ENCODE results near the gene SBNO2. TPM values are rescaled to one million over a fixed set of nuclear protein-coding genes. Genes with fewer than 3 reads are reported as not detected.
"Not testable (repeated sequence)": the region's sequence is repeated elsewhere in the genome, so short reads cannot be mapped to it uniquely, and the experiment has no call there.

The SBNO2 gene
- total RNA-seq, 2 donors from 2014 or later, result 63.5 to 71.0 TPM

DNA sequence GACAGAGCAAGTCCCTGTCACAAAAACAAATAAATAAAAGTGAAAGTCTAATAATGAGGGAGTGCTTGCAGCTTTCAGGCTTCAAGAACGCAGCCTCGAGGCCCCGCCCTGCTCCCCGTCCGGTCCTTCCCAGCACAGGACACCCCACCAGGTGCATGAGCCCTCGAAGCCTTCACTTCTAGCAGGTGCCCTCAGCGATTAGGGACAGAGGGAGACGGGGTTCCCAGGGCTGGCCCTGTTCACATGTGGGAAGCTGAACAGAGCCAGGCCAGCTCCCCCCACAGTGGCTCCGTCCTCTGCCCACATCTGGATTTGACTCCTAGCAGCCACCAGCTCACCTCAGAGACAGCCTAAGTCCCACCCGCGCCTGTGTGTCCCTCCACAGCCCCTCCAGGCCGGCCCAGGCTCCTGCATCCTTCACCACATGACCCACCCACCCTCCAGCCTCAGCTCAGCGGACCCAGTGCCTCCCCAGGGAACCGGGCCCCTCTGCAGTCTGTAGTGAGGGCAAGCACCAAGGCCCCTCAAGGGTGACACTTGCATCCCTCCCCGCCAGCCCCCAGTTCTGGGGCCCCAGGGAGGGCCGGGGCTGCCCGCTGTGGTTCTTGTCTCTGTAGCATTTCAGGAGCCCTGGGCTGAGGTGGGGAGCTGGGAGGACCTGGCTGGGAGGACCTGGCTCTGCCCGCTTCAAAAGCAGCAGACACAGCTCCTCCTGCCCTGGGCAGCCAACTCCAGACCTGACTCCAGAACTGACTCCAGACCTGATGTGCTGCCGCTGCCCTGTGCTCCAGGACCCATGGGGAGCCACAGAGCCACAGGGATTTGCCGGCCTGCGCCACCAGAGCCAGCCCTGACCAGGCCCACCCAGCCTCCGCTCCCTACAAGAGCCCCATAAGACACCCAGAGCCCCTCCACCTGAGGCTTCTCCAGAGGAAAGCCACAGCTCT, 43.0 kb downstream of the SBNO2 start:
- intact Hi-C loops (cut with DNase I), result loop anchor here in 1 of 2 donors (5.0 kb wide), 1 partner anchor 41 kb away; the partner anchor contains the start of gene SBNO2
- no peak for DNase-seq (ENCODE audit: low spot score)

DNA sequence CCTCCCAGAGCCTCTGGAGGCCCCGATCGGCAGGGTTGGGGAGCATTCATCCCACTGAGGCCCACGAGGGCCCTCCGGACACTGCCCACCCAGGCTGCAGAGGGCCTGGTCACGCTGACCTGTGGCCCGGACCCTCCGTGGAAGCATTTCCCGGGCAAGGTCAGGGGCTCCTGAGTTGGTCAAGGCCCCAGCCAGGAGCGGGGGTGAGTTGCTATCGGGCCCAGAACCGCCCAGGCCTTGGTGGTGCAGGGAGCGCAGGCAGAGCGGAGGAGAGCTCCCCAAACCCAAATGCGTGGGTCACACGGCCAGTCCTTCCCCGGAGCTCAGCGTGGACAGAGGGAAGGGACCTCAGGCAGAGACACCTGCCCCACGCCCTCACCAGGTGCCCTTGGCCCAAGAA, 44.5 kb downstream of the SBNO2 start:
- intact Hi-C loops (cut with DNase I), result no loop called here
- no peak for DNase-seq (ENCODE audit: low spot score)

DNA sequence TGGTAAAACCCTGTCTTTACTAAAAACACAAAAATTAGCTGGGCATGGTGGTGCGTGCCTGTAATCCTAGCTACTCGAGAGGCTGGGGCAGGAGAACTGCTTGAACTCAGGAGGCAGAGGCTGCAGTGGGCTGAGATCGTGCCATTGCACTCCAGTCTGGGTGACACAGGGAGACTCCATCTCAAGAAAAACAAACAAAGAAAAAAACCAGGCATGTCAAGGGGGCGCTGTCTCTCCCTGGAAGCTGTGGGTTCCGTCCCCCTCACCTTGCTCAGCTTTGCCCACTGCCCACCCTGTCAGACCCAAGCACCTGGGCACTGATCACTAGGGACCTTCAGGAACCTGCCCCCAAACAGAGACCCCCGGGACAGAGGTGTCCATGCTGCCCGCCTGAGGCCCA, 45.0 kb downstream of the SBNO2 start:
- DNase-seq (ENCODE audit: low spot score); intact Hi-C loops (cut with DNase I): not testable (repeated sequence)

DNA sequence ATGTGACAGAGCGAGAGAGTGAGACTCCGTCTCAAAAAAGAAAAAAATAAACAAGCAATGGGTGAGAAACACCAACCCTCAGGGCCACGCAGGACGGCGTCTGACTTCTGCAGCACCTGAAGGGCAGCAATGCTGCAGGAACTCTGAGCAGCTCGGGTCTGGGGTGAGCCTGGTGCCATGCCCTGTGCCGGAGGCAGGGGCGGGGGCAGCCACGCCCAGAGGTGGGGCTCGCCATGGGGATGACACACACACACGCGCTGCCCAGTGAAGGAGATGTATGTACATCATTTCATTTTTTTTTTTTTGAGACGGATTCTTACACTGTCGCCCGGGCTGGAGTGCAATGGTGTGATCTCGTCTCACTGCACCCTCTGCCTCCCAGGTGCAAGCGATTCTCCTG, 46.0 kb downstream of the SBNO2 start:
- intact Hi-C loops (cut with DNase I), result no loop called here
- no peak for DNase-seq (ENCODE audit: low spot score)

DNA sequence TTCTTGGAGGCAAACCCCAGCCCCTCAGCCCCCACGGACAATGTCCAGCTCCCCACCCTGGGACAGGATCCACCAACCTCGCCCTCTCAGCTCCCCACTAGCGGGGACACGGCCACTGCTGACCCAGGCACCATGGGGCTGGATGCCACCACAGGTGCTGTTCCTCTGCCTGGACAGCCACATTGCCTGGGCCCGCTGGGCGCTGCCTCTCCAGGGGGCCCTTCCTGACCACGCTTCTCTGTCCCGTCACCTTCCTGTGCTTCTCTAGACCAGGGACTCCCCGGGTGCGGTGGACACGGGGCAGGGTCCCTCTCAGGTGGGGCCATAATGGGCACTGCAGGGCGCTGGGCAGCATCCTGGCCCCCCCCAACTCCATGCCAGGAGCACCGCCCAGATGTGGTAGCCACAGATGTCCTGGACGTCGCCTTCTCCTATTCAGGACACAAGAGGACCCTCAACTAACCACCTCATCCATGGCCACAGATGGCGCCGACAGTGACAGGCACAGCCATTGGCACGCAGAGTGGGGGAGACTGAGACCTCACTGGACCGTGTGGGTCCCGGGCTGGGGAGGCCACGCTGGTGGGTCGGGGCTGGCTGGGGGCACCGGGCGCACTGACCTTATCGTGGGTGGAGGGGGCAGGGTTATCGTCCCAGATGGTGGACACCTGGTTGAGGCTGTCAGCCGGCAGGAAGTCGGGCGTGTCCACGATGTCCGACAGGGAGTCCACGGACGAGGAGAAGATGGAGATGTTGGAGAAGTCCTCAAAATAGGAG, 46.9 kb downstream of the SBNO2 start:
- no peak for DNase-seq (ENCODE audit: low spot score)

DNA sequence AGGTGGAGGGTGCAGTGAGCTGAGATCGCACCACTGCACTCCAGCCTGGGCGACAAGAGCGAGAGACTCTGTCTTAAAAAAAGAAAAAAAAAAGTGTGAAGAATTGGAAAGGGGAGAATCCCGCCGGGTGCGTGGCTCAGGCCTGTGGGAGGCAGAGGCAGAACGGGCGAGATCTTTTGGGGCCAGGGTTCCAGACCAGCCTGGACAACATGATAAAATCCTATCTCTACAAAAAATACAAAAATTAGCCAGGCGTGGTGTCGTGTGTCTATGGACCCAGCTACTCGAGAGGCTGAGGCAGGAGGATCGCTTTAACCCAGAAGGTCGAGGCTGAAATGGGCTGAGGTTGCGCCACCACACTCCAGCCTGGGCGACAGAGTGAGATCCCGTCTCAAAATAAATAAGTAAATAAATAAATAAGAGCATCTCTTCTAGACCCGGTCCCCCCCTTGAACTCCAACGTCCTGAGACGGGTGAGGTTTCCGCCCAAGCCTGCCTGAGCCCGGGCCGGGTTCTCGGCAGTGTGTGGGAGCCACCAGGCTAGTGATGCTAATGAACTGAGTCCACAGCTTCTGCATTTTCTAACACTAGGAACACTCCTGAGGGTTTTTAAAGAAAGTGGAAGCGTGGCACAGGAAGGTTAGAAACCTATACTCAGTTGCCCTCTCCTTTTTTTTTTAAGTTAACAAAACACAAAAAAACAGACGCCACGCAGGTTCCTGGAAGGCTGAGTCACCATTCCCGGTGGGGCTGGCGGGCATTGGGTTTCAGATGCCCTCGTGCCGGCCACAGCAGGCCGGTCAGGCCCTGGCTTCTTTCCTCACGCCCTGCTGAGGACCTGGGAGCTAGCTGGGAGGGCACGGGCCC, 48.2 kb downstream of the SBNO2 start:
- intact Hi-C loops (cut with DNase I), result no loop called here
- no peak for DNase-seq (ENCODE audit: low spot score)

More for the DNA sequence above, 46.9 kb downstream of the SBNO2 start:
- intact Hi-C loops (cut with DNase I), result no loop called here

DNA sequence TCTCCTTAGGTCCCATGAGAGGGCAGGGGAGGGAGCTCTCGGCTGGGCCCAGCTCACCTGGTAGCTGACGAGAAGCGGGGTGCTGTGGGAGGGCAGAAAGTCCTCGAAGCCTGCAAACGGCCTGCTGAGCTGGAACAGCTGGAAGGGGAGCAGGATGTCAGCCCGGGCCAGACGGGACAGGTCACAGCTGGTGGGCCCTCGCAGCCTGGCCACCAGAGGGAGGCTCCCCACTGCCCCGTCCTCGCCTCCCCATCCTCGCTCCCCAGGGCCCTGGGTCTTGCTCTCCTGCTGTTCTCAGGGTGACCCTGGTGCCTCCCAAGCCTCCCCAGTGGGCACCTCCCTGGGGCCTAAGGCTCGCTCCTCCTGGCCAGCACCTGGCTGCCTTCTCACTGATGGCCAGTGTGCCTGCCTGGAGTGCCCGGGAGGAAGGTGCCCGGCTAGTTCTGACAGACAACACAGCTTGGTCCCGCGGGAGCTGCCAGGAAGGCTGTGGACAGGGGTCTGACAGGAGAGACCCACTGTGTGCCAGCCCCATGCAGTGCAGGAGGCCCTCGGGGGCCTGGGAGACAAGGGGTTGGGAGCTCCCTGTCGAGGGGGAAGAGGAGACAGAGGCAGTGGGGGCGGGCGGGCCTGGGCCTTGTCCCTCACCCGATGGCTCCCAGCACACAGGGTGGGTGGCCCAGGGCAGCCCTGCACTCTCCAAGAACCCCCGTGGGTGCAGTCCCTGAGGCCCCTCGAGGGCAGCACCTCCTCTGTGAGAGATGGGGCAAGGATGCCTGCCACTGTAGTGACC, 50.0 kb downstream of the SBNO2 start:
- DNase-seq (ENCODE audit: low spot score), result no peak

DNA sequence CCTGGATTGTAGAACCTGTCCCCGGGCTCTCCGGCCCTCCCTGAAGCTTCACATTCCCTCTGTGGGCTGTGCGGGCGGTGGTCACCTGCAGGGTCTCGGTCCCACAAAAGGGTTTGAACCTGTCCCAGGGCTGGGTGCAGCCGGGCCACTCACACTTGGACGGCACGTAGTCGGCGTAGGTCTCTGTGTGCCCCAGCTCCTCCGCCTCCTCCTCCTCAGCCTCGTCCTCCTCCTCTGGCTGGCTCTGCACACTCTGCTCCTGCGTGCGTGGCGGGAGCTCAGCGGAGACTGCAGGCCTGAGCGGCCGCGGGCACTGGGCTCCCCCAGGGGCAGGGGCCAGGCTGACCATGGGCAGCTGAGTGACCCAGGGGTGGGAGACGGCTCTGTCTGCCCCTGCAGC, 50.7 kb downstream of the SBNO2 start:
- intact Hi-C loops (cut with DNase I), result no loop called here
- peak; percentile 82 for DNase-seq (ENCODE audit: low spot score)

More for the DNA sequence above, 50.0 kb downstream of the SBNO2 start:
- intact Hi-C loops (cut with DNase I), result no loop called here

DNA sequence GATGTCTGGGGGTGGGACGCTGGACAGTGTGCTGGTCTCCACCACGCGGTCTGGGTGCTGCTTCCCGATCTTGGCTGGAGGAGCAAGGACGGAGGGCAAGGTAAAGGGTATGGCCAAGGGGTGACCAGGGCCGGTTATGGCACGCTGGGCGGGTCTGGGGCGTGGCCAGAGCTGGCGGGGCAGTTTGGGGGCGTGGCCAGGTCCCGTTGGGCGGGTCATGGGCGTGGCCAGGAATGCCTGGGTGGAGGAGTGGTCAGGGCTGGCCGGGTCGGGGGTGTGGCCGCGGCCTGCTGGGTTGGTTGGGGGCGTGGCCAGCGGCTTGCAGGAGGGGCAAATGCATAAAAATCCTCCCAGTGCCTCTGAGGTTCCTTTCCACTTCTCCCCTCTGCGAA, 51.1 kb downstream of the SBNO2 start:
- DNase-seq (ENCODE audit: low spot score), result peak; percentile 94

DNA sequence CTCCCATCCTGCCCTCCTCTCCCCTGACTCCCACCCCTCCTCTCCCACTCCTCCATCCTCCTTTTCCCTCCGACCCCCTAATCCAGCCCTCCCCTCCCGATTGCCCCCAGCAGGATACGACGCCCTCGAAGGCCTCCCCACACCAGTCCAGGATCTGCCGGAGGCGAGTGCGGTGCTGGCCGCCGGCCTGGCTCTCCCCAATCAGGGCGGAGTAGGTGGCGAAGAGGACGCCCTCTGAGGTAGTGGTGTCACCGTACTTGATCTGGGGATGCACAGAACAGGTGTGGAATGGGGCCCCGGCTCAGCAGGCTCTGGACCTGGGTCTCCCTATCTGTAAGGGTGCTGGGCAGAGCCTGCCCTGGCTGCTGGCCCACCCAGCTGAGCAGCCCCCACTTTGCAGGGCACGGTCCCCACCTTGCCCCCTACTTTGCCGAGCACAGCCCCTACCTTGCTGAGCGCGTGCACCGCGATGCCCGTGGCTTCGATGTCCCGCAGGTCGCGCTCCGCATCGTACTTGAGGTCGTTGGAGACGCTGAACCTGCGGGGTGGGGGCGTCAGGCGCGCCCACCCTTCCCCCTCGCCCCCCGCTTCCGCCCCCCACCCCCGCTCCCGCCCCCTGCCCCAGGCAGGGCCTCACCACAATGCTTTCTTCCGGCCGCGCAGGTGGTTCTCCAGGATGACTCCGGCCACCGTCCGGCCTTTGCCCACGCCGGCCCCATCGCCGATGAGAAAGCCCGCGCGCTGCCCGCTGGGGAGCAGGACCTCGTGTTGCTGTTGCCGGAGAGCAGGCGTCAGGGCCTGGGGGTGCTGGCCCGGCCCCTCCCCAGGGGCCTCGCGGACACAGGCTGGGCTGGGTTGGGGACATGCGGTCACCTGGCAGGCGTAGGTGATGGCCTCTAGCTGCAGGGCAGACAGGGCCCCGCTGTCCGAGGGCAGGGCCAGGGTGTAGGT, 51.8 kb downstream of the SBNO2 start:
- intact Hi-C loops (cut with DNase I), result no loop called here
- DNase-seq (ENCODE audit: low spot score), result no peak

More for the DNA sequence above, 51.1 kb downstream of the SBNO2 start:
- intact Hi-C loops (cut with DNase I), result no loop called here

DNA sequence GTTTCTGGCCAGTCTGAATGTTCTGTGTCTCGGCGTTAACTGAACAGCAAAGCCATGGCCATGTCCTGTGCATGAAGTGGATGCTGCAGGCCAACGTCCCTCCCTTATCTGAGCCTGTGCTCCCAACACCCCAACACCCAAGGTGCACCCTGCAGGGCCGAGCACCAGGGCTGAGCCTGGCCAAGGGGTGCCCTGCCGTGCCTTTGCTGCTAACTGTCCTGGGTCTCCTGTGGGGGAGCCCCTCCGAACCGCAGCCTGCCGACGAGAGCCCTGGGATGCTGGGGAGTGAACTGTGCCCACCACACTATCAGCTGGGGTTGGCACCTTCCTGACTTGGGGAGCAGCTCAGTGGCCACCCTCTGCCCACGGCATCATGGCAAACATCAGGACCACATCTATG, 52.7 kb downstream of the SBNO2 start:
- intact Hi-C loops (cut with DNase I), result no loop called here
- no peak for DNase-seq (ENCODE audit: low spot score)

DNA sequence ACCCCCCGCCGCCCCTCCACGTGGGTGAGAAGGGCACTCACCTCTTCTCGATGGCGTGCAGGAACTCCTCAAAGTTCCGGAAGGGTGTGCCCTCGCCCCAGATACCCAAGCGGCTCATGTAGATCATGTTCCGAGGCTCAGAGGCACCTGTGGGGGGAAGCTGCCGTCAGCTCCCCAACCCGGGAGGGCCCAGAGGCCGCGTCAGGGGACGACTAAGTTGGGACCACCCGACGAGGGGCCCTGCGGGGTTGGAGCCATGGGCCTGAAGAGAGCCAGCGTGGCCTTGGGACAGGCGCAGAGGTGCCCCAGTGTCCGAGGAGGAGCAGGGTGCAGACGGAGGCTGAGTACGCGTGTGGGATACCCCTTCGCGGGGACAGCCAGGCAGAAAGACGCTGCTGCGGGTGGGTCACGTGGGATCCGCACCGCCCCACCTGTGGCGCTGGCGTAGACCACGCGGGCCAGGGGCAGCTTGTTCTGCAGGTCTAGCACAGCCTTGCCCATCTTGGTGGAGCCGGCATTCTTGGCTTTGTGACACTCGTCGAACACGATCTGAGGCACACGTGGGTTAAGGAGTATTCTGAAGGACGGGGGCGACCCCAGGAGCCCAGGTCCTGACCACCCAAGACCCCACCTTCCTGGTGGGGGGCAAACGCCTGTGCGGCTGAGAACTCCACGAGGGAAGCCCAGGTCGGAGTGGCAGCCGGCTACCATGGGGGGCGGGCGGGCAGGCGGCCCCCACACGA, 54.4 kb downstream of the SBNO2 start:
- DNase-seq (ENCODE audit: low spot score), result no peak
- intact Hi-C loops (cut with DNase I), result no loop called here

DNA sequence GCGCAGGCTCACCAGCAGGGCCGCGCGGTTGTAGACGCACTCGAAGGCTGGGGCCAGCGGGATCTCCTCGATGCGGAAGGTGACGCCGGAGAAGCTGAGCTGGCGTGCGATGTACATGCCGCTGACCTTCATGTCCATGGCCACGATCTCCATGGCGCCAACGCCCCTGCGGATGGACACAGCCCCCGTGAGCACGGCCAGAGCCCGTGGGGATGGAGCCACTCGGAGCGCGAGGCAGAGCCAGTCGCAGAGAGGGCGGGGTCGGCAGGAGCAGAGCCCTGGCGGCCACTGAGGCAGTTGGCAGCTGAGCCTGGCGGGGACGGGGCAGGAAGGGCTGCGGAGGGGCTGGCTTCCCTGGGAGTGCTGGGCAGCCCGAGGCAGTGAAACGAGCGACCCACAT, 55.1 kb downstream of the SBNO2 start:
- no peak for DNase-seq (ENCODE audit: low spot score)
- intact Hi-C loops (cut with DNase I), result loop anchor here in 1 of 2 donors (1.0 kb wide), 1 partner anchor 41 kb away; no protein-coding TSS in a partner anchor

DNA sequence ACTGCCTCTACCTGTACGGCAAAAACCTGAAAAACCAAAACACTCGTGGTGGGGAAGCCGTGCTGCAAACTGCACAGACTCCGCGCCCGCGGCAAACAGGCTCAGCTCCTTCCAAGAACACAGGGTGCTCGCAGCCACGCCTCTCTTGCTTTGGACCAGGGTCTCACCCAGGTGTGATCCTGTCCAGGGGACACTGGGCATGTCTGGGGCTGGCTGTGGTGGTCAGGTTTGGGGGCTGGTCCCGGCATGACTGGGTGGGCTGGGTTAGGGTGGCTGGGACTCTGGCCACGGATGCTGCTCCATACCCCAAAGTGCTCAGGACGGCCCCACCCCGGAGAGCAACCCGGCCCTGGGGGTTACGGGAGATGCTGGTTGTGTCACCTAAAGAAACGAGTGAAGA, 56.4 kb downstream of the SBNO2 start:
- intact Hi-C loops (cut with DNase I), result loop anchor here in 1 of 2 donors (1.0 kb wide), 1 partner anchor 39 kb away; no protein-coding TSS in a partner anchor
- no peak for DNase-seq (ENCODE audit: low spot score)

DNA sequence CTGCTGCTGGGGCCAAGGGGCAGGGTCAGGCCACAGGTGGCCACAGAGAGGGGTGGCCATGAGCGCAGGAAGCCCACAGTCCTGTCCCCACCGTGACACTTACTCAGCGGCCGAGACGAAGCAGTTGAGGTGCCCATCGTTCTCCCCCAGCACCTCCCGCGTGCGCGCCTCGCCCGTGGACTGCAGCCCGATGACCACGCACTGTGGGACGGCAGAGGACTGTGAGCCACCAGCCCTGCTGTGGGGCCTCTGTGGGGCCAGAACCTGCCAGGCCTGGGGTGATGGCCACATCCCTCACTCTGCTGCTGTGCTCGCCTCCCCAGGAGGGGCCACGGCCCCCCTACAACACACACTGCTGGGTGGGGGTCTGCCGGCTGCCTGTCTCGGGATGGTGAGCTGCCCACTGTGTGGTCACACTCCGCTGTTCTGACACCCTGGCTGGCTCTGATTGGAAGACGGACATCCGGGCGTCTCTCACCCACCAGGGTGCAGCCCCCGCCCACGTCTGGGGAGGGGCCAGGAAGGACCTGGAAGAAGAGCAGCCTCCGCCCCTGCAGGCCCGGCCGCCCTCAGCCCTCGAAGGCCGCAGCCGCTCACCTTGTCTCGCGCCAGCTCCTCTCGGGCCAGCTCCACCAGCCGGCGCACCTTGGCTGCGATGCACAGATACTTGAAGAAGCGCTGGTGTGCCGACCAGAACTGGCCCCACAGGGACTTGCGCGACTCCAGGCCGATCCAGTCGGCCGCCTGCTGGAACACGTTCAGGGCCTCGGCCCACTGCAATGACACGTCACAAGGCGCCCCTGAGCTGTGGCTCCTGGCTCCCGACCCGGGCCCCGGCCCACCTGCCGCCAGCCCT, 57.1 kb downstream of the SBNO2 start:
- DNase-seq (ENCODE audit: low spot score), result no peak
- intact Hi-C loops (cut with DNase I), result no loop called here

Measured in posterior vena cava (tissue), 2 donors.